Muscle of leg (tissue), 11 donors: ENCODE measurements around the gene HABP2. TPM values are rescaled to one million over a fixed set of nuclear protein-coding genes. Genes with fewer than 3 reads are reported as not detected.

Experiments
- DNase-seq: peaks from one replicate; pipeline ENCODE4 v3.0.0; 2013
- H3K27ac ChIP-seq: one replicate; pipeline ENCODE4 v1.5.1; 2013; ENCODE audit warnings: mild to moderate bottlenecking, low read length, control low read depth
- H3K27me3 ChIP-seq: one replicate; pipeline ENCODE4 v1.6.1; 2013; ENCODE audit warnings: low read length; ENCODE audit not compliant: control insufficient read depth, insufficient read depth
- H3K36me3 ChIP-seq: one replicate; pipeline ENCODE4 v1.6.1; 2013; ENCODE audit warnings: low read length; ENCODE audit not compliant: control insufficient read depth, insufficient read depth
- H3K4me1 ChIP-seq: one replicate; pipeline ENCODE4 v1.6.1; 2013; ENCODE audit warnings: low read length; ENCODE audit not compliant: control insufficient read depth, insufficient read depth
- H3K4me3 ChIP-seq: one replicate; pipeline ENCODE4 v1.5.1; 2013; ENCODE audit warnings: low read length, control low read depth
- H3K9me3 ChIP-seq: replicated peaks from 2 replicates; pipeline ENCODE4 v1.6.1; 2013; ENCODE audit warnings: low read depth, low read length; ENCODE audit not compliant: control insufficient read depth
- WGBS: methylation state at CpG from one replicate; pipeline ENCODE4 v1.1.5; 2013; ENCODE audit warnings: missing lambda C conversion rate; ENCODE audit not compliant: insufficient coverage; 5-methylcytosine and 5-hydroxymethylcytosine counted together
- polyA plus RNA-seq, 8 donors: library from polyadenylated mRNA; unstranded; fragments of 120-200 nt; gene quantifications; one replicate each; pipeline versions ENCODE4 v1.2.1 to v1.2.3, GENCODE V29; 2013; ENCODE audit warnings: inconsistent platforms in 1 of 8, low replicate concordance in 1 of 8; ENCODE audit not compliant: insufficient read length in 8 of 8, insufficient read depth in 1 of 8
- total RNA-seq: library from RNA; stranded (reverse); fragments of 120-200 nt; gene quantifications from one replicate; pipeline ENCODE4 v1.2.4, GENCODE V29; 2013

The HABP2 gene
- total and polyA plus RNA-seq, 9 donors: 0.04 to 1.1 (median 0.09) TPM; not detected in 2

GRCh38 chr10:113563306-113564088 is 10.6 kb downstream of the HABP2 start:
- peaks cover under 1% of the 10 kb centered on the region for H3K27me3 ChIP-seq
- H3K9me3 ChIP-seq: no peaks in the 10 kb centered on the region
- H3K36me3 ChIP-seq: no peaks in the 10 kb centered on the region
- H3K27ac ChIP-seq: no peak overlapping the region
- H3K4me3 ChIP-seq: peak overlapping the region; percentile 43
- peaks cover 22% of the 10 kb centered on the region for H3K4me1 ChIP-seq
- 6% methylated on average over 14 of the region's 18 CpGs for WGBS
- DNase-seq: peak; percentile 88

GRCh38 chr10:113565364-113565763 is 12.5 kb downstream of the HABP2 start:
- WGBS: no CpG with 5 or more reads among the region's 1 CpG
- Histone ChIP-seq H3K27ac (no peak overlapping the region), H3K9me3 (no peaks in the 10 kb centered on the region), H3K4me1 (peaks cover 34% of the 10 kb centered on the region), H3K36me3 (no peaks in the 10 kb centered on the region), H3K4me3 (no peak overlapping the region), H3K27me3 (no peaks in the 10 kb centered on the region)
- no peak for DNase-seq

- Histone ChIP-seq H3K36me3 (no peaks in the 10 kb centered on the region), H3K27ac (no peak overlapping the region), H3K27me3 (no peaks in the 10 kb centered on the region), H3K4me1 (peaks cover 28% of the 10 kb centered on the region), H3K9me3 (no peaks in the 10 kb centered on the region), H3K4me3 (no peak overlapping the region)
- 70% methylated on average over 3 of the region's 6 CpGs for WGBS
- DNase-seq: no peak
These were observed 14.0 kb downstream of the HABP2 start for GRCh38 chr10:113566888-113567287.

DNA sequence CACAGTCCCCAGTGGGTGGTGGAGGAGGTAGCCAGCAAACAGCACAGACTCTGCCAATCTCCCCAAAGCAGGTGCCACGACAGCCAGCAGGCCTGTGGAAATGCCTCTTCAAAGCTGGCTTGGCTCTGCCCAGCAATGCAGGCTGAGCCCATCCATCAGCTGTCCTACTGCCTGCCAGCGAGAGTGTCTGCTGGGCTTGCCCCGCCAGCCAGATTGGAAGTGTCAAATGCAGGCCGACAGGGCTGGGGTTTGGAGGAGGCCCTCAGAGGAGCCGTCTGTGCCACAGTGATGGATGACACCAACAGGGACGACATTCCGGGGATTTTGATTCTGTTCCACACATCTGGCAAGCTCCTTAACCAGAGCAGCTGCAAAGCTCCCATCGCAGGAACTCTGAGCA is 16.7 kb downstream of the HABP2 start:
- Histone ChIP-seq H3K27me3 (no peaks in the 10 kb centered on the region), H3K9me3 (no peaks in the 10 kb centered on the region), H3K36me3 (no peaks in the 10 kb centered on the region), H3K4me3 (no peak overlapping the region), H3K4me1 (peaks cover 15% of the 10 kb centered on the region), H3K27ac (no peak overlapping the region)
- WGBS: 10% methylated on average over 8 of the region's 8 CpGs
- DNase-seq: peak; percentile 86

- 38% methylated on average over 7 of the region's 11 CpGs for WGBS
- no peak overlapping the region for H3K4me3 ChIP-seq
- DNase-seq: no peak
These were observed 19.9 kb downstream of the HABP2 start for GRCh38 chr10:113572520-113573290.

DNA sequence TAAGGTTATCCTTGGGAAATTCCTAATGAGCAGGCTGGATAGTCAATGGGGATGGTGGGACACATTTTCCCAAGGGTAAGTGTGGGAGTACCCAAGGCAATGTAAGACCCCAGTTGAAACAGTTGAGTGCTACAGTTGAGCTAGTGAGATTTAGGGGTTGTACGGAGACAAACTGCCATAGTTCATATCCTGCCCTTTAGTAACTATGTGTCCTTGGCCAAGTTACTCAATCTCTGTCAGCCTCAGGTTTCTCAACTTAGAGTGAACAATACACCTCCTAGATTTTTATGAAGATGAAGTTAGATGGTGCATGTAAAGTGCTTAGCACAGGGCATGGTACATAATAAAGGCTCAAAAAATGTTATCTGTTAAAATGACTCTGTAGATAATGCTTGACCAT is 20.5 kb downstream of the HABP2 start:
- H3K27me3 ChIP-seq: no peaks in the 10 kb centered on the region
- DNase-seq: no peak
- no peak overlapping the region for H3K27ac ChIP-seq
- WGBS: no CpG with 5 or more reads among the region's 1 CpG
- H3K9me3 ChIP-seq: no peaks in the 10 kb centered on the region
- H3K4me1 ChIP-seq: peaks cover 14% of the 10 kb centered on the region
- H3K4me3 ChIP-seq: no peak overlapping the region
- no peaks in the 10 kb centered on the region for H3K36me3 ChIP-seq

More at GRCh38 chr10:113572520-113573290, 19.9 kb downstream of the HABP2 start:
- H3K4me1 ChIP-seq: peaks cover 15% of the 10 kb centered on the region
- H3K27ac ChIP-seq: no peak overlapping the region
- H3K9me3 ChIP-seq: no peaks in the 10 kb centered on the region
- H3K27me3 ChIP-seq: no peaks in the 10 kb centered on the region
- no peaks in the 10 kb centered on the region for H3K36me3 ChIP-seq

- Histone ChIP-seq H3K36me3 (no peaks in the 10 kb centered on the region), H3K27me3 (peaks cover 1% of the 10 kb centered on the region), H3K4me1 (no peaks in the 10 kb centered on the region), H3K27ac (no peak overlapping the region), H3K4me3 (no peak overlapping the region), H3K9me3 (no peaks in the 10 kb centered on the region)
- peak; percentile 59 for DNase-seq
- WGBS: 60% methylated on average over 3 of the region's 4 CpGs
These were observed 24.0 kb downstream of the HABP2 start for GRCh38 chr10:113576852-113577251.

GRCh38 chr10:113578773-113579172 is 25.9 kb downstream of the HABP2 start:
- Histone ChIP-seq H3K4me3 (no peak overlapping the region), H3K27ac (no peak overlapping the region), H3K36me3 (no peaks in the 10 kb centered on the region), H3K9me3 (no peaks in the 10 kb centered on the region), H3K4me1 (peaks cover 7% of the 10 kb centered on the region), H3K27me3 (peaks cover 3% of the 10 kb centered on the region)
- WGBS: 100% methylated on average over 1 of the region's 1 CpG
- no peak for DNase-seq

- WGBS: 78% methylated on average over 1 of the region's 1 CpG
- DNase-seq: no peak
- H3K4me1 ChIP-seq: peaks cover 12% of the 10 kb centered on the region
- H3K9me3 ChIP-seq: no peaks in the 10 kb centered on the region
- H3K4me3 ChIP-seq: no peak overlapping the region
- peaks cover 3% of the 10 kb centered on the region for H3K27me3 ChIP-seq
- no peaks in the 10 kb centered on the region for H3K36me3 ChIP-seq
- no peak overlapping the region for H3K27ac ChIP-seq
These were observed 28.2 kb downstream of the HABP2 start for GRCh38 chr10:113581092-113581491.

- DNase-seq: peak; percentile 59
- WGBS: 29% methylated on average over 1 of the region's 3 CpGs
These were observed 30.7 kb downstream of the HABP2 start for GRCh38 chr10:113583571-113583970.

More at GRCh38 chr10:113583571-113583970, 30.7 kb downstream of the HABP2 start:
- no peaks in the 10 kb centered on the region for H3K36me3 ChIP-seq
- H3K27ac ChIP-seq: no peak overlapping the region
- peaks cover 12% of the 10 kb centered on the region for H3K4me1 ChIP-seq
- peaks cover 3% of the 10 kb centered on the region for H3K27me3 ChIP-seq
- no peak overlapping the region for H3K4me3 ChIP-seq
- no peaks in the 10 kb centered on the region for H3K9me3 ChIP-seq
